Trophoblast cell (in vitro differentiated cells and primary cell): ENCODE data around the gene FOXL3.

ENCODE experiments used
- DNase-seq, 2 donors: peaks; one replicate each; pipeline ENCODE4 v3.0.0-alpha.2; 2016
- H2AFZ ChIP-seq: 2 replicates; pipeline ENCODE4 v1.6.1; 2013; ENCODE audit warnings: low read length, moderate library complexity, mild to moderate bottlenecking; ENCODE audit not compliant: insufficient read depth, poor library complexity
- H2AK5ac ChIP-seq: 2 replicates; pipeline ENCODE4 v1.6.1; 2013; ENCODE audit warnings: mild to moderate bottlenecking, low read length
- H2BK120ac ChIP-seq: 2 replicates; pipeline ENCODE4 v1.6.1; 2013; ENCODE audit warnings: low read length, mild to moderate bottlenecking, moderate library complexity; ENCODE audit not compliant: insufficient read depth, poor library complexity
- H2BK12ac ChIP-seq: 2 replicates; pipeline ENCODE4 v1.6.1; 2013; ENCODE audit warnings: mild to moderate bottlenecking, low read length, moderate library complexity
- H2BK5ac ChIP-seq: 2 replicates; pipeline ENCODE4 v1.6.1; 2013; ENCODE audit warnings: low read length, low read depth, moderate library complexity, mild to moderate bottlenecking; ENCODE audit not compliant: poor library complexity
- H3K14ac ChIP-seq: 2 replicates; pipeline ENCODE4 v1.6.1; 2013; ENCODE audit warnings: mild to moderate bottlenecking, low read length
- H3K18ac ChIP-seq: 2 replicates; pipeline ENCODE4 v1.6.1; 2013; ENCODE audit warnings: mild to moderate bottlenecking, low read length
- H3K23ac ChIP-seq: 2 replicates; pipeline ENCODE4 v1.6.1; 2013; ENCODE audit warnings: low read length
- H3K27ac ChIP-seq: 2 replicates; pipeline ENCODE4 v1.5.1; 2013; ENCODE audit warnings: low read depth, mild to moderate bottlenecking, inconsistent platforms, low read length, moderate library complexity
- H3K27me3 ChIP-seq: 2 replicates; pipeline ENCODE4 v1.6.1; 2013; ENCODE audit warnings: inconsistent platforms, mild to moderate bottlenecking, low read length, moderate library complexity; ENCODE audit not compliant: insufficient read depth
- H3K36me3 ChIP-seq, 2 experiments: 1 replicate in 1 of 2; 2 replicates in 1 of 2; pipeline ENCODE4 v1.6.1; 2013; ENCODE audit warnings: low read length in 2 of 2, mild to moderate bottlenecking in 2 of 2, moderate library complexity in 1 of 2; ENCODE audit not compliant: insufficient read depth in 2 of 2, control insufficient read depth in 1 of 2
- H3K4ac ChIP-seq: 2 replicates; pipeline ENCODE4 v1.6.1; 2013; ENCODE audit warnings: low read depth, mild to moderate bottlenecking, low read length, moderate library complexity
- H3K4me1 ChIP-seq, 2 experiments: 1 replicate in 1 of 2; 2 replicates in 1 of 2; pipeline ENCODE4 v1.6.1; 2013; ENCODE audit warnings: low read length in 2 of 2, mild to moderate bottlenecking in 2 of 2, moderate library complexity in 1 of 2; ENCODE audit not compliant: insufficient read depth in 2 of 2, control insufficient read depth in 1 of 2
- H3K4me2 ChIP-seq: 2 replicates; pipeline ENCODE4 v1.6.1; 2013; ENCODE audit warnings: inconsistent platforms, mild to moderate bottlenecking, low read length, moderate library complexity
- H3K4me3 ChIP-seq: 2 replicates; pipeline ENCODE4 v1.5.1; 2013; ENCODE audit warnings: mild to moderate bottlenecking, low read depth, low read length, inconsistent platforms
- H3K79me1 ChIP-seq: one replicate; pipeline ENCODE4 v1.6.1; 2013; ENCODE audit warnings: low read length
- H3K79me2 ChIP-seq: 2 replicates; pipeline ENCODE4 v1.6.1; 2013; ENCODE audit warnings: low read length, mild to moderate bottlenecking; ENCODE audit not compliant: control insufficient read depth, insufficient read depth, poor library complexity
- H3K9ac ChIP-seq: 2 replicates; pipeline ENCODE4 v1.6.1; 2013; ENCODE audit warnings: mild to moderate bottlenecking, low read length
- H3K9me3 ChIP-seq: 2 replicates; pipeline ENCODE4 v1.6.1; 2013; ENCODE audit warnings: low read depth, mild to moderate bottlenecking, control low read depth, inconsistent platforms, low read length; ENCODE audit not compliant: insufficient read depth
- H4K12ac ChIP-seq: 2 replicates; pipeline ENCODE4 v1.6.1; 2013; ENCODE audit warnings: low read depth, mild to moderate bottlenecking, low read length, moderate library complexity
- H4K8ac ChIP-seq: 2 replicates; pipeline ENCODE4 v1.6.1; 2013; ENCODE audit warnings: low read depth, mild to moderate bottlenecking, low read length, moderate library complexity
- H4K91ac ChIP-seq: one replicate; pipeline ENCODE4 v1.6.1; 2013; ENCODE audit warnings: low read depth, mild to moderate bottlenecking, low read length, moderate library complexity
- WGBS: extraction: QIAGEN DNeasy Blood & Tissue Kit; methylation state at CpG from one replicate; pipeline ENCODE4 v1.1.7; 2013; ENCODE audit warnings: missing lambda C conversion rate; ENCODE audit not compliant: insufficient read length, insufficient coverage; ENCODE audit errors: extremely low coverage; 5-methylcytosine and 5-hydroxymethylcytosine counted together

Gene FOXL3

GRCh38 chr7:301291-302053, 11.5 kb downstream of the FOXL3 start:
- DNase-seq: no peak
- no peaks in the 10 kb centered on the region for H3K79me2 ChIP-seq
- H3K4me3 ChIP-seq: peak overlapping the region; percentile 59
- H2BK5ac ChIP-seq: no peak overlapping the region
- no peak overlapping the region for H2AK5ac ChIP-seq
- no peak overlapping the region for H2AFZ ChIP-seq
- H3K9ac ChIP-seq: no peak overlapping the region
- no peak overlapping the region for H2BK120ac ChIP-seq
- no peak overlapping the region for H3K18ac ChIP-seq
- peaks cover 16% of the 10 kb centered on the region for H3K9me3 ChIP-seq
- H3K4me1 ChIP-seq: no peaks in the 10 kb centered on the region
- no CpG with 5 or more reads among the region's 34 CpGs for WGBS
- H4K8ac ChIP-seq: no peak overlapping the region
- H3K4ac ChIP-seq: no peak overlapping the region
- no peak overlapping the region for H3K23ac ChIP-seq
- no peak overlapping the region for H4K91ac ChIP-seq
- H3K27ac ChIP-seq: no peak overlapping the region
- no peaks in the 10 kb centered on the region for H3K27me3 ChIP-seq
- H3K14ac ChIP-seq: no peak overlapping the region
- no peak overlapping the region for H3K4me2 ChIP-seq
- no peaks in the 10 kb centered on the region for H3K79me1 ChIP-seq
- no peaks in the 10 kb centered on the region for H3K36me3 ChIP-seq
- H4K12ac ChIP-seq: no peak overlapping the region
- H2BK12ac ChIP-seq: no peak overlapping the region

DNA sequence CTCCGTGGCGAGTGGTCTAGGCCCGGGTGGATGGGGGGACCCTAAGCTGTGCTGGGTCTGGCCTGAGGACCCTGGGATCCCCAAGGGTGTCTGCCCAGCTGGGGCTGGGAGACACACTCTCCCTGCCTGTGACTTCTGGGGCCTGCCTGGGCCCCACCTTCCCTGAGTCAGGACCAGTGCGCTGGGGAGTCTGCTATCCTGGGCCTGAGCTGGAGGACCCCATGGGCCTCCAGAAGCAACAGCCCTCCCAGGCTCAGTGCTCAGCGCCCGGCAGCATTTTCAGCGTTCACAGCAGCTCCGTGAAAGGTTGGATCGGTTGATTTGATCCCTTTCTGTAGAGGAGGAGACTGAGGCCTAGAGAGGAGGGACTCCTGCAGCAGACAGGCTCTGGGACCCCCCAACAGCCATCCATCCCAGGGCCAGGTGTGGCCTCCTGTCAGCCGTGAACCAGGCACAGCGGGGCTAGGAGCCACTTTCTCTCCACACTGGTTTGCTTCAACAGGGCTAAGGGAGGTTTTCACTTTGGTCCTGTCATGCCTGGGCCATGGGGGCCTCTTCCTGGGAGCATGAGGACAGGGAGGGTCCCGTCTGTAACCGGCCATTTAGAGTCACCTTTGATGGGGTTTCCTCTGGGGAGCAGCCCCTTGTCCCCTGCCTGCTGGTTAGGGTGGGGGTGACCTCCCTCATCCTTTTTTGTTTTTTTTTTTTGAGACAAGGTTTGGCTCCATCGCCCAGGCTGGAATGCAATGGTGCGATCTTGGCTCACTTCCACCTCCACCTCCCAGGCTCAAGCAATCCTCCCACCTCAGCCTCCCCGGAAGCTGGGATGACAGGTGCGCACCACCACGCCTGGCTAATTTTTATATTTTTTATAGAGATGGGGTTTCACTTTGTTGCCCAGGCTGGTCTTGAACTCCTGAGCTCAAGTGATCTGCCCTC, 12.4 kb downstream of the FOXL3 start:
- H3K27me3 ChIP-seq: no peaks in the 10 kb centered on the region
- H2BK12ac ChIP-seq: no peak overlapping the region
- H3K79me2 ChIP-seq: no peaks in the 10 kb centered on the region
- no CpG with 5 or more reads among the region's 18 CpGs for WGBS
- no peak overlapping the region for H2BK120ac ChIP-seq
- peaks cover 16% of the 10 kb centered on the region for H3K9me3 ChIP-seq
- no peak overlapping the region for H3K4me3 ChIP-seq
- H3K4me2 ChIP-seq: no peak overlapping the region
- no peak overlapping the region for H2AK5ac ChIP-seq
- no peak overlapping the region for H3K9ac ChIP-seq
- DNase-seq: no peak
- H3K4me1 ChIP-seq: no peaks in the 10 kb centered on the region
- H3K18ac ChIP-seq: no peak overlapping the region
- no peak overlapping the region for H4K8ac ChIP-seq
- no peak overlapping the region for H3K27ac ChIP-seq
- no peak overlapping the region for H3K4ac ChIP-seq
- no peak overlapping the region for H2AFZ ChIP-seq
- no peak overlapping the region for H2BK5ac ChIP-seq
- no peak overlapping the region for H4K12ac ChIP-seq
- H3K14ac ChIP-seq: no peak overlapping the region
- H4K91ac ChIP-seq: no peak overlapping the region
- H3K79me1 ChIP-seq: no peaks in the 10 kb centered on the region
- H3K36me3 ChIP-seq: no peaks in the 10 kb centered on the region
- no peak overlapping the region for H3K23ac ChIP-seq

DNA sequence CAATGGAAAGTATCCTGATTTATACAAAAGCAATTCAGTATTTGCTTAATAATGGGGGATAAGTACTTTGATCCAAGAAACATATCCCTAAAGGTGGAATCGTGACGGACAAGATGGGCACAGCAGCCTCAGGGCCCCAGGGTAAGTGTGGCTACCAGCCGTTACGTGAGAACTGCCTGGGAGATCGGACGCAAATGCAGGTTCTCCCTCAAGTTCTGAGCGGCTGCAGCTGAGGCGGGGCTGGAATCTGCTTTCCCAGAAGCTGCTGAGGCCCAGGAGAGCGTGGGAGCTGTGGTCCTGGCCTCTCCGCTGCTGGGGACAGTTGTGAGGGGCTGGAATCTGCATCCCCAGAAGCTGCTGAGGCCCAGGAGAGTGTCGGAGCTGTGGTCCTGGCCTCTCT, 13.5 kb downstream of the FOXL3 start:
- no peaks in the 10 kb centered on the region for H3K79me2 ChIP-seq
- no peaks in the 10 kb centered on the region for H3K27me3 ChIP-seq
- no peak overlapping the region for H3K27ac ChIP-seq
- no peak overlapping the region for H3K4ac ChIP-seq
- no peak overlapping the region for H2BK5ac ChIP-seq
- no peak overlapping the region for H3K14ac ChIP-seq
- H2AK5ac ChIP-seq: no peak overlapping the region
- H3K36me3 ChIP-seq: no peaks in the 10 kb centered on the region
- H2BK120ac ChIP-seq: no peak overlapping the region
- peaks cover 16% of the 10 kb centered on the region for H3K9me3 ChIP-seq
- H4K91ac ChIP-seq: no peak overlapping the region
- H2BK12ac ChIP-seq: no peak overlapping the region
- H3K23ac ChIP-seq: no peak overlapping the region
- no peak for DNase-seq
- no peak overlapping the region for H3K18ac ChIP-seq
- no peaks in the 10 kb centered on the region for H3K79me1 ChIP-seq
- no CpG with 5 or more reads among the region's 11 CpGs for WGBS
- H2AFZ ChIP-seq: no peak overlapping the region
- no peaks in the 10 kb centered on the region for H3K4me1 ChIP-seq
- no peak overlapping the region for H3K4me2 ChIP-seq
- H3K4me3 ChIP-seq: no peak overlapping the region
- H4K8ac ChIP-seq: no peak overlapping the region
- H3K9ac ChIP-seq: no peak overlapping the region
- no peak overlapping the region for H4K12ac ChIP-seq

- H3K9ac ChIP-seq: no peak overlapping the region
- no peak overlapping the region for H2AFZ ChIP-seq
Observed at GRCh38 chr7:303884-304573, 14.1 kb downstream of the FOXL3 start.

More at GRCh38 chr7:303884-304573, 14.1 kb downstream of the FOXL3 start:
- Histone ChIP-seq H2BK120ac (no peak overlapping the region), H3K36me3 (no peaks in the 10 kb centered on the region), H2BK5ac (no peak overlapping the region), H3K4ac (no peak overlapping the region), H3K4me2 (no peak overlapping the region), H3K27me3 (no peaks in the 10 kb centered on the region), H3K9me3 (peaks cover 16% of the 10 kb centered on the region), H3K79me1 (no peaks in the 10 kb centered on the region), H3K4me3 (peak overlapping the region; percentile 62), H4K8ac (no peak overlapping the region), H3K79me2 (no peaks in the 10 kb centered on the region), H3K27ac (no peak overlapping the region), H3K4me1 (no peaks in the 10 kb centered on the region), H4K12ac (no peak overlapping the region), H3K18ac (no peak overlapping the region), H3K23ac (no peak overlapping the region), H2BK12ac (no peak overlapping the region), H4K91ac (no peak overlapping the region), H2AK5ac (no peak overlapping the region), H3K14ac (no peak overlapping the region)
- no CpG with 5 or more reads among the region's 24 CpGs for WGBS
- no peak for DNase-seq
